Prostate gland (tissue), 2 donors: ENCODE results near the gene SH2D6.

ENCODE experiments used
- CTCF ChIP-seq, 4 experiments: fragments of 200-600 bp in 2 of 4; fragments of 450-650 bp in 2 of 4; sonication (generic) in 2 of 4; IDR thresholded peaks; 1 replicate in 3 of 4; 2 replicates in 1 of 4; pipeline ENCODE4 v1.5.1; 2016 to 2019; ENCODE audit warnings: antibody characterized with exemption in 4 of 4, mild to moderate bottlenecking in 2 of 4, moderate library complexity in 2 of 4
- POLR2A ChIP-seq: fragments of 450-650 bp; IDR thresholded peaks from one replicate; pipeline ENCODE4 v1.6.1; 2016; ENCODE audit warnings: antibody characterized with exemption, mild to moderate bottlenecking
- POLR2AphosphoS5 ChIP-seq: sonication (generic); formaldehyde crosslinking; IDR thresholded peaks from one replicate; pipeline ENCODE4 v1.6.1; 2017; ENCODE audit warnings: antibody characterized with exemption

- no peak for TF ChIP-seq CTCF (IDR thresholded peaks at IDR 0.05)
- TF ChIP-seq POLR2A, result no peak
- no peak for TF ChIP-seq POLR2AphosphoS5
Observed at GRCh38 chr2:85378257-85378656, 40.3 kb upstream of the SH2D6 start.
